ENCODE measurements around the gene USP9Y. TPM values are rescaled to one million over a fixed set of nuclear protein-coding genes. Genes with fewer than 3 reads are reported as not detected.
"Not testable (repeated sequence)": the region's sequence is repeated elsewhere in the genome, so short reads cannot be mapped to it uniquely, and the experiment has no call there.

The USP9Y gene
- total RNA-seq (2022) (not detected in 2 replicates), Bru-seq, nascent RNA (not detected), BruChase-seq, experiment 1, labeled RNA remaining after a 6-hour chase (not detected), BruChase-seq, experiment 2, labeled RNA remaining after a 2-hour chase (not detected)
- long read RNA-seq = 0 reads

DNA sequence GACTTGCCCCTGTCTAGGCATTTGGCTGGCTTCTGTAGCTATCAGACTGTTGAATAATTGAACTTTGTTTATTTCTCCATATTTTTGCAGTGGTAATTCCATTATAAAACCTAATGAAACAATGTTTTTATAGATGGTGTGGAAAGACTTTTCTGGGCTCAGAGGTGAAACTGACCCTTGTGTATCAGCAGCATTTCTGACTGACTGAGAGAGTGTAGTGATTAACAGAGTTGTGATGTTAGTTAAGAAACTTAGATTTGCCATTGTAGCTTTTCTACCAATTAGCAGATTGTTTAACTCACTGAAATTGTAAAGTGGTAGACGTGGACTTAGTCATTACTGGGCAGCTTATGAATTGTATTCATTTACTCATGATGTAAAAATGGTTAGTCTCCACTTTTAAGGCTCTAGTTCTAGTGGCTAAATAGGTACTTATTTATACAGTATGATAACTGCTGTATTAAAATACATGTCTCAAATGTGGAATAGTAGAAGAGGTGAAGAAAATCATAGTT is at the start of gene USP9Y:
Gene USP9Y (plus strand): TSS at position 51 of the 515 bp plus-strand sequence. CDS start 8,217 bp downstream, outside the sequence.
- TF ChIP-seq CTCF (IDR thresholded peaks at IDR 0.05; ENCODE audit: unreplicated experiment) = no peak
- Mint-ChIP-seq H3K27me3 (ENCODE audit: unreplicated experiment) (no peaks in the 10 kb centered on the region), H3K9me3 (ENCODE audit: low read depth, unreplicated experiment) (no peaks in the 10 kb centered on the region), H3K4me3 (ENCODE audit: low read depth, unreplicated experiment) (no peak within 1 kb of the TSS), H3K36me3 (ENCODE audit: insufficient read depth, unreplicated experiment) (no peaks in the 10 kb centered on the region), H3K27ac (ENCODE audit: unreplicated experiment) (no peak within 1 kb of the TSS), H3K4me1 (ENCODE audit: low read depth, unreplicated experiment) (no peaks in the 10 kb centered on the region)
- no TSS peak for BruUV-seq (replicated peaks)
- intact Hi-C loops (cut with micrococcal nuclease; ENCODE audit: unreplicated experiment) = no loop called here
- CTCF ChIA-PET = no interaction called here
- no peak for DNase-seq

GRCh38 chrY:12651621-12652036 is 49.4 kb upstream of the USP9Y start:
- TF ChIP-seq CTCF (IDR thresholded peaks at IDR 0.05; ENCODE audit: unreplicated experiment) = no peak
- no peaks in the 10 kb centered on the region for H3K36me3 Mint-ChIP-seq (ENCODE audit: insufficient read depth, unreplicated experiment)
- intact Hi-C loops (cut with micrococcal nuclease; ENCODE audit: unreplicated experiment) = no loop called here
- H3K9me3 Mint-ChIP-seq (ENCODE audit: low read depth, unreplicated experiment) = no peaks in the 10 kb centered on the region
- no peaks in the 10 kb centered on the region for H3K27me3 Mint-ChIP-seq (ENCODE audit: unreplicated experiment)
- no peak overlapping the region for H3K27ac Mint-ChIP-seq (ENCODE audit: unreplicated experiment)
- CTCF ChIA-PET = no interaction called here
- H3K4me1 Mint-ChIP-seq (ENCODE audit: low read depth, unreplicated experiment) = no peaks in the 10 kb centered on the region
- no peak overlapping the region for H3K4me3 Mint-ChIP-seq (ENCODE audit: low read depth, unreplicated experiment)
- BruUV-seq (replicated peaks) = no TSS peak
- no peak for DNase-seq

GRCh38 chrY:12661745-12662681 is 39.0 kb upstream of the USP9Y start:
- H3K36me3 Mint-ChIP-seq (ENCODE audit: insufficient read depth, unreplicated experiment) = no peaks in the 10 kb centered on the region
- no peak overlapping the region for H3K4me3 Mint-ChIP-seq (ENCODE audit: low read depth, unreplicated experiment)
- CTCF ChIA-PET = no interaction called here
- H3K27me3 Mint-ChIP-seq (ENCODE audit: unreplicated experiment) = no peaks in the 10 kb centered on the region
- no peak for TF ChIP-seq CTCF (IDR thresholded peaks at IDR 0.05; ENCODE audit: unreplicated experiment)
- no peak overlapping the region for H3K27ac Mint-ChIP-seq (ENCODE audit: unreplicated experiment)
- no peak for DNase-seq
- H3K9me3 Mint-ChIP-seq (ENCODE audit: low read depth, unreplicated experiment) = no peaks in the 10 kb centered on the region
- intact Hi-C loops (cut with micrococcal nuclease; ENCODE audit: unreplicated experiment) = no loop called here
- no TSS peak for BruUV-seq (replicated peaks)
- no peaks in the 10 kb centered on the region for H3K4me1 Mint-ChIP-seq (ENCODE audit: low read depth, unreplicated experiment)

DNA sequence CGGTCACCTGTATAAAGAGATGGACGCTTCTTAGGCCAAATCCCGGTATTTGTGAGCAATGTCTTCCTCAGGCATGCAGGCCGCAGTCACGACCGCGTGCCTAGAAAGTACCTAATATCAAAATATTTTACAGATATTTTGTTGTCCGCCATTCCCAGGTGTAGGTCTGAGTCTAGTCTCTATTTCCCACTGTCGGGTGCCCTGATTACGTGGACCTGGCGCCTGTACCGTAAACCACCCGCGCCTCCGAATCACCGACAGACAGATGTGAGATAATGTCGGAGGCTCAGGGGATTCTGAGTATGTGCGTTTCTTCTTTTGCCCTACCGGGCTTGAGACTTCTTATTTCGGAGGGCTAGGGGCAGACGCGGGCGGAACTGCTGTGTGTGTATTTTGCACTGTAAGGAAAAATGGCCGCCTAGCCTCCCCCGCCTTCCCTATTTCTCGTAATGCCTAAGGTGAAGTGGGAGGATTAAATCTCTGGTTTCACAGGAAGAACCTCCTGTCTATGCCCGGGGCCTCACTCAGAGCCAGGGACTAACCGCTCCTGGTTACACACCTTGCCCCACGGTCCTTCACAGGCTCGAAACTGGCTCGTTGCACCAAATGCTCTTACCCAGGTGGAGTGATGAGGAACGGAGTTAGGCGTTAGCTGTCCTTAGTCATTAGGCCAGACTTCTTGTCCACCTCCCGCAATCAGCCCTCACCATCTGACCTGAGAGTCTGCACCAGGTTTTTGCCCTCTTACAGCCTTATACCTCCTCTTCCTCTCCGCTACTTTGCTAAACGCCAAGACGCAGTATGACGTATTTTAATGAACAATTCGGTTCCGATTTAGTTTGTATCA is 38.1 kb upstream of the USP9Y start:
- H3K27me3 Mint-ChIP-seq (ENCODE audit: unreplicated experiment) = no peaks in the 10 kb centered on the region
- no peaks in the 10 kb centered on the region for H3K36me3 Mint-ChIP-seq (ENCODE audit: insufficient read depth, unreplicated experiment)
- H3K9me3 Mint-ChIP-seq (ENCODE audit: low read depth, unreplicated experiment) = no peaks in the 10 kb centered on the region
- DNase-seq = no peak
- no peak overlapping the region for H3K4me3 Mint-ChIP-seq (ENCODE audit: low read depth, unreplicated experiment)
- CTCF ChIA-PET = no interaction called here
- no TSS peak for BruUV-seq (replicated peaks)
- no peak for TF ChIP-seq CTCF (IDR thresholded peaks at IDR 0.05; ENCODE audit: unreplicated experiment)
- H3K4me1 Mint-ChIP-seq (ENCODE audit: low read depth, unreplicated experiment) = no peaks in the 10 kb centered on the region
- intact Hi-C loops (cut with micrococcal nuclease; ENCODE audit: unreplicated experiment) = no loop called here
- no peak overlapping the region for H3K27ac Mint-ChIP-seq (ENCODE audit: unreplicated experiment)

- BruUV-seq (replicated peaks); CTCF ChIA-PET; H3K4me1 Mint-ChIP-seq (ENCODE audit: low read depth, unreplicated experiment); H3K36me3 Mint-ChIP-seq (ENCODE audit: insufficient read depth, unreplicated experiment); H3K27me3 Mint-ChIP-seq (ENCODE audit: unreplicated experiment); intact Hi-C loops (cut with micrococcal nuclease; ENCODE audit: unreplicated experiment); H3K27ac Mint-ChIP-seq (ENCODE audit: unreplicated experiment); DNase-seq; H3K4me3 Mint-ChIP-seq (ENCODE audit: low read depth, unreplicated experiment); H3K9me3 Mint-ChIP-seq (ENCODE audit: low read depth, unreplicated experiment): not testable (repeated sequence)
Observed at GRCh38 chrY:12663845-12664244, 37.2 kb upstream of the USP9Y start.
